ENCODE measurements around the gene SORCS2. TPM values are rescaled to one million over a fixed set of nuclear protein-coding genes. Genes with fewer than 3 reads are reported as not detected.

The SORCS2 gene
- total and polyA plus RNA-seq, 2 of the 4 experiments (the other 2 are of a cell fraction): 0.36 to 0.62 TPM

DNA sequence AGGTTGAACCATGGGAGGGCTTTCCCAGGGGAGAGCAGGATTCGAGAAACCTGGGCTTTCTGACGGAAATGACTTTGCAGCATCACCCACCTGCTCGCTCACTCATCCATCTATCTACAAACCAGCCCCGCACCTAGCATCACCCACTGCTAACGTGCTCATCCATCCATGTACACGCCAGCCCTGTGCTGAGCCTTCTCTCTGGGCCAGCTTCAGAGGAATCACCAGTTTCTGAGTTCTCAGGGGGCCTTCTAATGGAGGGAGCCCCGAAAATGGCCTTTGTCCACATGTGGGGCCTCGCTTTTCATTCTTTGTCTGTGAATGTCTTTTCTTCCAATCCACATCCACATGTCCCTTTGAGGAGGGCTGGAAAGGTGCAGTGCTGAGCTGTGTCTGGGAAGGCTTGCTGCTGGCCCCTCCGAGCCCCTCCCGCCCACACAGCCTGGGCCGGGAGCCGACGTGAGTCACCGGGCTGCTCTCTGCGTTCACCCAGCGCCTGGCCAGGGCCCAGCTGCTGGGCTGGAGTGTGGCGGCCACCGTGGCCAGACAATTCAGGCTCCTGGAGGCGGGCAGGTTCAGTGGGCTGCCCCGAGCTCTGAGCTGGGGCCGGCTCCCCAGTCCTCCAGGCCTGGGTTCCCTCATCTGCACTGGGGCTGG, 14.7 kb downstream of the SORCS2 start:
- peak; percentile 87 for TF ChIP-seq FOS (IDR thresholded peaks at IDR 0.05; ENCODE audit: low read depth, low read length)
- TF ChIP-seq MAZ (IDR thresholded peaks at IDR 0.05; ENCODE audit: borderline replicate concordance, low read depth, low read length): peak; percentile 92
- TF ChIP-seq BHLHE40 (IDR thresholded peaks at IDR 0.05; ENCODE audit: low read depth, low read length): peak; percentile 15; the same call in 1 of the 2 replicates
- peak; percentile 8; the same call in 1 of the 2 replicates for TF ChIP-seq SMC3 (IDR thresholded peaks at IDR 0.05; ENCODE audit: low read depth, low read length)
- TF ChIP-seq USF2 (IDR thresholded peaks at IDR 0.05; ENCODE audit: low read depth, low read length): no peak
- peak overlapping the region; percentile 47 for H3K4me2 ChIP-seq (ENCODE audit: low read depth, low read length)
- H3K23ac ChIP-seq (ENCODE audit: low read depth, low read length): peak overlapping the region; percentile 64; the same call in 1 of the 2 replicates
- peak overlapping the region; percentile 86 to 87; a peak in 3 of 4 replicates for H4K8ac ChIP-seq (ENCODE audit: low read depth in 2 of 2, low read length in 2 of 2)
- DNase-seq (peak; percentile 90), ATAC-seq (ENCODE audit: low read depth) (peak; percentile 88)
- peak overlapping the region; percentile 95 for H2AK5ac ChIP-seq (ENCODE audit: low read depth, low read length)
- in situ Hi-C loops (cut with MboI; ENCODE audit: low sequenced_read_pairs) (no loop called here), dilution Hi-C loops (cut with HindIII; ENCODE audit: low sequenced_read_pairs, unreplicated experiment) (no loop called here), intact Hi-C loops (cut with micrococcal nuclease) (no loop called here)
- ChIA-PET CTCF (interaction anchor here (1.2 to 1.6 kb wide), 2 partner anchors 10 to 15 kb away, joined by 5 read pairs; no protein-coding TSS in a partner anchor), POLR2A (ENCODE audit: unreplicated experiment) (no interaction called here)
- peak overlapping the region; percentile 60 for H2AK9ac ChIP-seq (replicated peaks; ENCODE audit: low read depth, low read length, poor library complexity)
- peak overlapping the region; percentile 91 for H2BK120ac ChIP-seq (ENCODE audit: low read depth, low read length)
- H3K56ac ChIP-seq (ENCODE audit: extremely low read depth, insufficient read depth, low read length): peak overlapping the region; percentile 64; the same call in 1 of the 2 replicates
- H3K4me3 ChIP-seq (ENCODE audit: insufficient read depth, low read depth, low read length): no peak overlapping the region
- peak overlapping the region; percentile 83; the same call in 1 of the 2 replicates for H4K91ac ChIP-seq (ENCODE audit: insufficient read depth, low read depth, low read length)
- H3K4me1 ChIP-seq (ENCODE audit: control insufficient read depth, insufficient read depth, low read length): peaks cover 28% of the 10 kb centered on the region
- H3K27ac ChIP-seq (ENCODE audit: insufficient read depth, low read length): peak overlapping the region; percentile 77
- H3K36me3 ChIP-seq (ENCODE audit: control insufficient read depth, insufficient read depth, low read length): no peaks in the 10 kb centered on the region
- 0 out of 2 replicates have a peak overlapping the region, but pooled peaks have one; percentile 44 for H3K14ac ChIP-seq (replicated peaks; ENCODE audit: low read depth, low read length)
- H2BK20ac ChIP-seq (ENCODE audit: low read depth, low read length): peak overlapping the region; percentile 93
- peak overlapping the region; percentile 88 for H3K4ac ChIP-seq (ENCODE audit: low read depth, low read length)
- H3K79me1 ChIP-seq (ENCODE audit: low read depth in 1 of 2, low read length in 2 of 2): no peaks in the 10 kb centered on the region
- H4K20me1 ChIP-seq (ENCODE audit: insufficient read depth, low read length): no peaks in the 10 kb centered on the region
- 10% methylated on average over 4 of the region's 21 CpGs; no CpG with 5 or more reads in 1 of the 2 experiments for WGBS, 2 experiments (ENCODE audit: extremely low coverage in 2 of 2, insufficient read length in 1 of 2)
- peak overlapping the region; percentile 18 for H3K18ac ChIP-seq (ENCODE audit: low read depth, low read length)
- peak overlapping the region; percentile 79; the same call in 2 of the 3 replicates for H2BK15ac ChIP-seq (ENCODE audit: low read depth, low read length)
- H4K5ac ChIP-seq (ENCODE audit: low read depth, low read length): peak overlapping the region; percentile 19
- H2BK5ac ChIP-seq (ENCODE audit: low read depth, low read length, poor library complexity, severe bottlenecking): peak overlapping the region; percentile 66
- no TSS peak for BruUV-seq (replicated peaks)
- H3K9me3 ChIP-seq (ENCODE audit: control insufficient read depth, insufficient read depth, low read length): no peaks in the 10 kb centered on the region
- no peaks in the 10 kb centered on the region for H3K27me3 ChIP-seq (ENCODE audit: control insufficient read depth, insufficient read depth, low read length)
- H3K9me1 ChIP-seq (ENCODE audit: insufficient read depth, low read length): peaks cover 4% of the 10 kb centered on the region
- no peak overlapping the region for H3K9ac ChIP-seq (ENCODE audit: low read depth, low read length)
- peak overlapping the region; percentile 83 for H2AFZ ChIP-seq (replicated peaks; ENCODE audit: low read length, poor library complexity)
